Adrenal gland (tissue), 12 donors: ENCODE data around the gene ZNF639. TPM values are rescaled to one million over a fixed set of nuclear protein-coding genes. Genes with fewer than 3 reads are reported as not detected.

ENCODE experiments used
- DNase-seq, 7 donors: peaks; one replicate each; pipeline ENCODE4 v3.0.0-alpha.2; 2019 to 2020
- H3K27ac ChIP-seq, 5 donors: fragments of 200-600 bp; sonication (generic) in 4 of 5; 1 replicate in 3 of 5; 2 replicates in 2 of 5; pipeline versions ENCODE4 v1.5.1 to v1.8.0; 2016 to 2020; ENCODE audit warnings: mild to moderate bottlenecking in 1 of 5
- H3K27me3 ChIP-seq: fragments of 200-600 bp; 2 replicates; pipeline ENCODE4 v1.8.0; 2021
- H3K36me3 ChIP-seq, 2 donors: fragments of 200-600 bp; replicated peaks in 1 of 2; 1 replicate in 1 of 2; 2 replicates in 1 of 2; pipeline versions ENCODE4 v1.5.1 to v1.8.0; 2018 to 2022
- H3K4me1 ChIP-seq, 2 donors: fragments of 200-600 bp; replicated peaks in 1 of 2; 1 replicate in 1 of 2; 2 replicates in 1 of 2; pipeline versions ENCODE4 v1.5.1 to v1.8.0; 2018 to 2021
- H3K4me3 ChIP-seq, 4 donors: fragments of 200-600 bp; sonication (generic) in 3 of 4; one replicate each; pipeline ENCODE4 v1.5.1; 2016 to 2018
- H3K9me3 ChIP-seq, 3 donors: fragments of 200-600 bp; sonication (generic) in 1 of 3; replicated peaks in 1 of 3; 1 replicate in 2 of 3; 2 replicates in 1 of 3; pipeline versions ENCODE4 v1.5.1 to v1.8.0; 2016 to 2021
- CTCF ChIP-seq, 6 experiments: fragments of 450-650 bp in 4 of 6; fragments of 200-600 bp in 2 of 6; sonication (generic) in 1 of 6; IDR thresholded peaks; 1 replicate in 5 of 6; 2 replicates in 1 of 6; pipeline versions ENCODE4 v1.5.1 to v1.8.0; 2016 to 2021; ENCODE audit warnings: antibody characterized with exemption in 6 of 6, mild to moderate bottlenecking in 2 of 6, moderate library complexity in 1 of 6
- POLR2A ChIP-seq, 2 donors: fragments of 450-650 bp; IDR thresholded peaks; one replicate each; pipeline ENCODE4 v1.6.1; 2017; ENCODE audit warnings: antibody characterized with exemption in 2 of 2, mild to moderate bottlenecking in 2 of 2, moderate library complexity in 1 of 2
- WGBS, 4 donors: extraction: QIAGEN DNeasy Blood & Tissue Kit in 2 of 4; methylation state at CpG; one replicate each; pipeline versions ENCODE4 v1.1.5 to v1.1.7; 2013 to 2017; 5-methylcytosine and 5-hydroxymethylcytosine counted together
- intact Hi-C, 2 donors: fragments of 100-400 bp; cut with DNase I; formaldehyde crosslinking; loops; one replicate each; pipeline versions ENCODE4 v1.14.1 to v1.15.0; 2022 to 2023
- polyA plus RNA-seq, 3 donors: library from polyadenylated mRNA; stranded (reverse); fragments of 200-250 nt in 2 of 3; fragments of 350-450 nt in 1 of 3; fragmentation: Illumina TruSeq in 1 of 3; extraction: RNeasy Lipid Tissue Mini Kit (QIAGEN cat#74804) in 1 of 3; gene quantifications; one replicate each; pipeline ENCODE4 v1.2.3, GENCODE V29; 2013 to 2014
- total RNA-seq, 9 donors: library from RNA; depleted of rRNA in 4 of 9; stranded (reverse); fragments of >200 nt in 4 of 9; fragments of 120-200 nt in 1 of 9; fragmentation: NEBNext Ultra II Directional in 1 of 9; extraction: Animal tissue kit (Norgen Biotek cat#: 25700) in 1 of 9; gene quantifications; one replicate each; pipeline versions ENCODE4 v1.1.0 to v1.2.4, GENCODE V29; 2013 to 2023
- donor health status: healthy with polysubstance abuse.
- donor health status: Bipolar disorder and iron deficiency.
- donor health status: DM: yes; HTN: yes; CAD: no.
- donor health status: DM: no; HTN: no; CAD: no.
- donor health status: DM: no; HTN: no; CAD: no.
- donor health status: DM: yes; HTN: yes; CAD: no.

Gene ZNF639
- total and polyA plus RNA-seq, 12 donors: 14.8 to 53.4 (median 39.4) TPM

- Histone ChIP-seq H3K27me3 (no peaks in the 10 kb centered on the region), H3K9me3 (no peaks in the 10 kb centered on the region), H3K4me3 (no peak overlapping the region), H3K4me1 (no peaks in the 10 kb centered on the region), H3K36me3 (peaks cover 0 to 25% of the 10 kb centered on the region in 2 donors), H3K27ac (no peak overlapping the region)
- TF ChIP-seq POLR2A (IDR thresholded peaks at IDR 0.05): no peak
- TF ChIP-seq CTCF (IDR thresholded peaks at IDR 0.05): no peak
- no peak for DNase-seq
- 92 to 100% (median 97%) methylated on average over 1 of the region's 1 CpG for WGBS, 4 donors
- intact Hi-C loops: no loop called here
Observed at GRCh38 chr3:179369621-179370020, 46.8 kb downstream of the ZNF639 start.

DNA sequence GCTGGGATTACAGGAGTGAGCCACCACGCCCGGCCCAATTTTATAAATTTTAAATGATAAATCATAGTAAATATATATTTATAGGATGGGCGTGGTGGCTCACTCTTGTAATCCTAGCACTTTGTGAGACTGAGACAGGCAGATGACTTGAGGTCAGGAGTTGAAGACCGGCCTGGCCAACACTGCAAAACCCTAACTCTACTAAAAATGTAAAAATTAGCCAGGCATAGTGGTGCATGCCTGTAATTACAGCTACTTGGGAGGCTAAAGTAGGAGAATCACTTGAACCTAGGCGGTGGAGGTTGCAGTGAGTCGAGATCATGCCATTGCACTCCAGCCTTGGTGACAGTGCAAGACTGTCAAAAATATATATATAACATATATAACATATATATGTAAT is 51.1 kb downstream of the ZNF639 start:
- no peak for TF ChIP-seq POLR2A (IDR thresholded peaks at IDR 0.05)
- no peak for TF ChIP-seq CTCF (IDR thresholded peaks at IDR 0.05)
- Histone ChIP-seq H3K9me3 (no peaks in the 10 kb centered on the region), H3K27me3 (no peaks in the 10 kb centered on the region), H3K27ac (no peak overlapping the region), H3K4me3 (no peak overlapping the region), H3K4me1 (no peaks in the 10 kb centered on the region), H3K36me3 (peaks cover 0 to 24% of the 10 kb centered on the region in 2 donors)
- no peak for DNase-seq
- 95 to 97% (median 97%) methylated on average over 6 of the region's 6 CpGs for WGBS, 4 donors
- intact Hi-C loops: no loop called here

DNA sequence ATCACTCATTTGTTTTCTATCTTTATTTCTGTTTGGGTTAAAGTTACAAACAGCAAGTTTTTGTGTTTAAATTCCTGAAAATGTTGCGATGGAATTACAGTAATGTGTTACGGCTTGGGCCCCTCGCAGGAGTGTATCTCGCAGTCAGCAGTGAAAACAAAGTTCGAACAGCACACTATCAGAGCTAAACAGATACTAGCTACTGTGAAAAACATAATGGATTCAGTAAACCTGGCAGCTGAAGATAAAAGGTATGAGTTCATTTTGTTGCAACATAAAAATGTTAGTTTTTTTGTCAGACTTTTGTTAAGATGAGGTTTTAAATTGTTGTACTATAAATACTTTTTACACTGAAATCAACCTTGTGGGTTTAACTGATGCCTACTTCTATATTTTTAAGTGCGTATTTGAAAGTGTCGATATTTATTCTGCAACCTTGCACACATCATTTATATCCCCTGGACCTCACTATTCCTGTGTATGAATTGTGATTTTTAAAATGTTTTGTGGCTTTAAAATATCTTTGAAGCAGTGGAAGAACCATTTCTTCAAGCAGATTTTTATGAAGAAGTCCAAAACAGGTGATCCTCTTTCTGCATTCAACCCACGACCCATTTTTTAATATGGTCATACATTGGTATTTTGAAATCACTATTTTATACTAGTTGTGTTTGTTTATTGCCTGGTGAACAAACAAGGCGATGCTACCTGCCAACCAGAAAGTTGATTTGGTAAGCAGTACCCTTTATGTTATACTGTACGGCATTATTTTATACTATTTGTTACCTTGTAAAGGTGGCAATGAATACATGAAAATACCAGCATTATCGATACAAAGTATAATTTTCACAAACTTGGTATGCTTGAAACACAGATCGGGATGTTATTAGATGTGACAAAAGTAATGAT is 52.5 kb downstream of the ZNF639 start:
- no peak for TF ChIP-seq CTCF (IDR thresholded peaks at IDR 0.05)
- Histone ChIP-seq H3K27ac (no peak overlapping the region), H3K36me3 (peaks cover 0 to 38% of the 10 kb centered on the region in 2 donors), H3K4me3 (no peak overlapping the region), H3K27me3 (no peaks in the 10 kb centered on the region), H3K4me1 (no peaks in the 10 kb centered on the region), H3K9me3 (no peaks in the 10 kb centered on the region)
- no peak for DNase-seq
- intact Hi-C loops: no loop called here
- 87 to 92% (median 92%) methylated on average over 12 of the region's 12 CpGs for WGBS, 4 donors

GRCh38 chr3:179376474-179376873 is 53.6 kb downstream of the ZNF639 start:
- intact Hi-C loops: no loop called here
- Histone ChIP-seq H3K27ac (no peak overlapping the region), H3K4me3 (no peak overlapping the region), H3K36me3 (peaks cover 0 to 42% of the 10 kb centered on the region in 2 donors), H3K9me3 (no peaks in the 10 kb centered on the region), H3K4me1 (no peaks in the 10 kb centered on the region), H3K27me3 (no peaks in the 10 kb centered on the region)
- WGBS, 4 donors: 85 to 98% (median 94%) methylated on average over 1 of the region's 1 CpG
- no peak for DNase-seq
- TF ChIP-seq CTCF (IDR thresholded peaks at IDR 0.05): no peak
- no peak for TF ChIP-seq POLR2A (IDR thresholded peaks at IDR 0.05)

Other genes with a start within 250 kb of the ZNF639 start
- 10 to 100 TPM; 11.4 to 52.4 (median 28.0) TPM for gene PIK3CA, start 174.7 kb upstream of the ZNF639 start, total RNA-seq
- gene PIK3CA, start 174.7 kb upstream of the ZNF639 start, polyA plus RNA-seq: 10 to 100 TPM in 1 of 3 donors, 1 to 10 TPM in 2; 4.1 to 32.2 (median 4.7) TPM
- 1 to 10 TPM in 7 of 9 donors, under 1 TPM in 2; under 0.01 to 5.7 (median 1.8) TPM for gene KCNMB3, start 71.9 kb upstream of the ZNF639 start, total RNA-seq
- 1 to 10 TPM; 2.7 to 4.4 (median 4.3) TPM for gene KCNMB3, start 71.9 kb upstream of the ZNF639 start, polyA plus RNA-seq
- gene MFN1, start 24.7 kb downstream of the ZNF639 start, total RNA-seq: 10 to 100 TPM; 20.1 to 60.9 (median 41.9) TPM
- 10 to 100 TPM; 12.4 to 48.7 (median 15.7) TPM for gene MFN1, start 24.7 kb downstream of the ZNF639 start, polyA plus RNA-seq
- gene GNB4, start 128.4 kb downstream of the ZNF639 start, total RNA-seq: 10 to 100 TPM in 8 of 9 donors, 1 to 10 TPM in 1; 9.4 to 21.8 (median 13.7) TPM
- gene GNB4, start 128.4 kb downstream of the ZNF639 start, polyA plus RNA-seq: 1 to 10 TPM; 2.6 to 9.9 (median 4.7) TPM
- gene ACTL6A, start 239.9 kb downstream of the ZNF639 start, total RNA-seq: 10 to 100 TPM; 28.9 to 62.9 (median 38.3) TPM
- gene ACTL6A, start 239.9 kb downstream of the ZNF639 start, polyA plus RNA-seq: 10 to 100 TPM; 49.0 to 57.2 (median 50.7) TPM